ENCODE measurements around the gene MUSK.

- no peak for TF ChIP-seq EZH2 (IDR thresholded peaks at IDR 0.05)
- TF ChIP-seq CTCF (IDR thresholded peaks at IDR 0.05), result no peak
These were observed 132.8 kb downstream of the MUSK start for GRCh38 chr9:110801426-110801825.

All from neural progenitor cell (in vitro differentiated cells).